Measurements from ENCODE around the gene OR4D10.

The OR4D10 gene

GRCh38 chr11:59479906-59480305 lies 6.8 kb downstream of the OR4D10 start:
- H3K4me2 ChIP-seq (ENCODE audit: insufficient read depth, low read length) = no peak overlapping the region
- no peak overlapping the region for H3K27ac ChIP-seq (ENCODE audit: low read length)
- H3K27me3 ChIP-seq (ENCODE audit: insufficient read depth, low read length, poor library complexity) = no peaks in the 10 kb centered on the region
- H2AFZ ChIP-seq (ENCODE audit: low read depth, low read length) = no peak overlapping the region
- DNase-seq (no peak), ATAC-seq (ENCODE audit: insufficient read depth, low read depth) (no peak)
- H3K36me3 ChIP-seq (ENCODE audit: insufficient read depth, low read length) = no peaks in the 10 kb centered on the region
- H3K4me3 ChIP-seq (ENCODE audit: low read depth in 1 of 2, low read length in 2 of 2) = no peak overlapping the region
- TF ChIP-seq CTCF (IDR thresholded peaks at IDR 0.05; ENCODE audit: borderline replicate concordance, extremely low read depth, low read length, poor library complexity, severe bottlenecking) (no peak), EZH2 (IDR thresholded peaks at IDR 0.05; ENCODE audit: borderline replicate concordance, low read depth, low read length, severe bottlenecking) (no peak)
- no peaks in the 10 kb centered on the region for H3K9me3 ChIP-seq (ENCODE audit: insufficient read depth, low read length, severe bottlenecking)
- no peaks in the 10 kb centered on the region for H4K20me1 ChIP-seq (ENCODE audit: insufficient read depth, low read length)
- H3K79me2 ChIP-seq (ENCODE audit: insufficient read depth, low read length) = no peaks in the 10 kb centered on the region
- H3K4me1 ChIP-seq (ENCODE audit: insufficient read depth, low read length) = no peaks in the 10 kb centered on the region
- no peak overlapping the region for H3K9ac ChIP-seq (ENCODE audit: low read depth, low read length)

- Histone ChIP-seq H3K36me3 (ENCODE audit: insufficient read depth, low read length) (no peaks in the 10 kb centered on the region), H3K4me3 (ENCODE audit: low read depth in 1 of 2, low read length in 2 of 2) (no peak overlapping the region), H3K4me2 (ENCODE audit: insufficient read depth, low read length) (no peak overlapping the region), H3K27me3 (ENCODE audit: insufficient read depth, low read length, poor library complexity) (no peaks in the 10 kb centered on the region), H2AFZ (ENCODE audit: low read depth, low read length) (no peak overlapping the region), H3K9me3 (ENCODE audit: insufficient read depth, low read length, severe bottlenecking) (no peaks in the 10 kb centered on the region), H3K9ac (ENCODE audit: low read depth, low read length) (no peak overlapping the region), H4K20me1 (ENCODE audit: insufficient read depth, low read length) (no peaks in the 10 kb centered on the region), H3K4me1 (ENCODE audit: insufficient read depth, low read length) (no peaks in the 10 kb centered on the region), H3K79me2 (ENCODE audit: insufficient read depth, low read length) (no peaks in the 10 kb centered on the region), H3K27ac (ENCODE audit: low read length) (no peak overlapping the region)
- TF ChIP-seq EZH2 (IDR thresholded peaks at IDR 0.05; ENCODE audit: borderline replicate concordance, low read depth, low read length, severe bottlenecking) (no peak), CTCF (IDR thresholded peaks at IDR 0.05; ENCODE audit: borderline replicate concordance, extremely low read depth, low read length, poor library complexity, severe bottlenecking) (no peak)
- ATAC-seq (ENCODE audit: insufficient read depth, low read depth) (no peak), DNase-seq (no peak)
Measured at GRCh38 chr11:59480359-59480758, 7.2 kb downstream of the OR4D10 start.

- no peak overlapping the region for H2AFZ ChIP-seq (ENCODE audit: low read depth, low read length)
- no peak overlapping the region for H3K9ac ChIP-seq (ENCODE audit: low read depth, low read length)
- H3K79me2 ChIP-seq (ENCODE audit: insufficient read depth, low read length) = no peaks in the 10 kb centered on the region
- peaks cover 7% of the 10 kb centered on the region for H3K27me3 ChIP-seq (ENCODE audit: insufficient read depth, low read length, poor library complexity)
- H3K4me2 ChIP-seq (ENCODE audit: insufficient read depth, low read length) = no peak overlapping the region
- DNase-seq (no peak), ATAC-seq (ENCODE audit: insufficient read depth, low read depth) (no peak)
- H3K4me3 ChIP-seq (ENCODE audit: low read depth in 1 of 2, low read length in 2 of 2) = no peak overlapping the region
- no peaks in the 10 kb centered on the region for H3K9me3 ChIP-seq (ENCODE audit: insufficient read depth, low read length, severe bottlenecking)
- TF ChIP-seq CTCF (IDR thresholded peaks at IDR 0.05; ENCODE audit: borderline replicate concordance, extremely low read depth, low read length, poor library complexity, severe bottlenecking) (no peak), EZH2 (IDR thresholded peaks at IDR 0.05; ENCODE audit: borderline replicate concordance, low read depth, low read length, severe bottlenecking) (no peak)
- no peaks in the 10 kb centered on the region for H3K4me1 ChIP-seq (ENCODE audit: insufficient read depth, low read length)
- no peaks in the 10 kb centered on the region for H4K20me1 ChIP-seq (ENCODE audit: insufficient read depth, low read length)
- no peak overlapping the region for H3K27ac ChIP-seq (ENCODE audit: low read length)
- H3K36me3 ChIP-seq (ENCODE audit: insufficient read depth, low read length) = no peaks in the 10 kb centered on the region
Measured at GRCh38 chr11:59501931-59502330, 28.8 kb downstream of the OR4D10 start.

GRCh38 chr11:59503276-59503675 lies 30.2 kb downstream of the OR4D10 start, which contains the start of gene OR4D11:
OR4D11 (plus strand) TSS chr11:59503576; CDS start chr11:59503576, 0 bp downstream.
- Histone ChIP-seq H3K4me1 (ENCODE audit: insufficient read depth, low read length) (no peaks in the 10 kb centered on the region), H4K20me1 (ENCODE audit: insufficient read depth, low read length) (no peaks in the 10 kb centered on the region), H3K36me3 (ENCODE audit: insufficient read depth, low read length) (no peaks in the 10 kb centered on the region), H3K4me3 (ENCODE audit: low read depth in 1 of 2, low read length in 2 of 2) (no peak within 1 kb of the TSS), H3K27ac (ENCODE audit: low read length) (no peak within 1 kb of the TSS), H3K79me2 (ENCODE audit: insufficient read depth, low read length) (no peaks in the 10 kb centered on the region), H3K4me2 (ENCODE audit: insufficient read depth, low read length) (no peak within 1 kb of the TSS), H2AFZ (ENCODE audit: low read depth, low read length) (no peak within 1 kb of the TSS), H3K27me3 (ENCODE audit: insufficient read depth, low read length, poor library complexity) (peaks cover 7% of the 10 kb centered on the region), H3K9ac (ENCODE audit: low read depth, low read length) (no peak within 1 kb of the TSS), H3K9me3 (ENCODE audit: insufficient read depth, low read length, severe bottlenecking) (no peaks in the 10 kb centered on the region)
- TF ChIP-seq EZH2 (IDR thresholded peaks at IDR 0.05; ENCODE audit: borderline replicate concordance, low read depth, low read length, severe bottlenecking) (no peak), CTCF (IDR thresholded peaks at IDR 0.05; ENCODE audit: borderline replicate concordance, extremely low read depth, low read length, poor library complexity, severe bottlenecking) (no peak)
- ATAC-seq (ENCODE audit: insufficient read depth, low read depth) = no peak
- DNase-seq = no peak

All from DND-41 (cell line).